ENCODE data around the gene AATF.
"Not testable (repeated sequence)": the region's sequence is repeated elsewhere in the genome, so short reads cannot be mapped to it uniquely, and the experiment has no call there.

The AATF gene

GRCh38 chr17:37047631-37048104 lies 98.9 kb downstream of the AATF start:
- peak; percentile 85 for DNase-seq (ENCODE audit: low spot score)

- DNase-seq (ENCODE audit: low spot score), result no peak
These were observed 100.1 kb downstream of the AATF start for GRCh38 chr17:37048811-37049210.

- no peak for DNase-seq (ENCODE audit: low spot score)
These were observed 102.2 kb downstream of the AATF start for GRCh38 chr17:37050920-37051319.

GRCh38 chr17:37051381-37051780 lies 102.6 kb downstream of the AATF start:
- DNase-seq (ENCODE audit: low spot score), result no peak

GRCh38 chr17:37051833-37052232 lies 103.1 kb downstream of the AATF start:
- DNase-seq (ENCODE audit: low spot score), result no peak

GRCh38 chr17:37052450-37052849 lies 103.7 kb downstream of the AATF start:
- DNase-seq (ENCODE audit: low spot score), result no peak

GRCh38 chr17:37054894-37055293 lies 106.1 kb downstream of the AATF start:
- DNase-seq (ENCODE audit: low spot score), result no peak

- DNase-seq (ENCODE audit: low spot score), result no peak
These were observed 107.9 kb downstream of the AATF start for GRCh38 chr17:37056622-37057021.

GRCh38 chr17:37059493-37059892 lies 110.7 kb downstream of the AATF start:
- no peak for DNase-seq (ENCODE audit: low spot score)

GRCh38 chr17:37060094-37060493 lies 111.3 kb downstream of the AATF start:
- no peak for DNase-seq (ENCODE audit: low spot score)

GRCh38 chr17:37060928-37061327 lies 112.2 kb downstream of the AATF start:
- no peak for DNase-seq (ENCODE audit: low spot score)

GRCh38 chr17:37062021-37062420 lies 113.3 kb downstream of the AATF start:
- DNase-seq (ENCODE audit: low spot score), result no peak

GRCh38 chr17:37064206-37064605 lies 115.5 kb downstream of the AATF start:
- no peak for DNase-seq (ENCODE audit: low spot score)

GRCh38 chr17:37064956-37065355 lies 116.2 kb downstream of the AATF start:
- DNase-seq (ENCODE audit: low spot score), result no peak

- DNase-seq (ENCODE audit: low spot score), result no peak
These were observed 117.0 kb downstream of the AATF start for GRCh38 chr17:37065486-37066321.

GRCh38 chr17:37066322-37067255 lies 117.8 kb downstream of the AATF start:
- DNase-seq (ENCODE audit: low spot score), result no peak

GRCh38 chr17:37067555-37068111 lies 118.9 kb downstream of the AATF start:
- no peak for DNase-seq (ENCODE audit: low spot score)

- no peak for DNase-seq (ENCODE audit: low spot score)
These were observed 119.5 kb downstream of the AATF start for GRCh38 chr17:37068266-37068665.

GRCh38 chr17:37069087-37069486 lies 120.3 kb downstream of the AATF start:
- no peak for DNase-seq (ENCODE audit: low spot score)

- DNase-seq (ENCODE audit: low spot score), result not testable (repeated sequence)
These were observed 124.7 kb downstream of the AATF start for GRCh38 chr17:37073464-37073863.

GRCh38 chr17:37079065-37079708 lies 130.4 kb downstream of the AATF start:
- DNase-seq (ENCODE audit: low spot score), result no peak

GRCh38 chr17:37079735-37080134 lies 131.0 kb downstream of the AATF start:
- DNase-seq (ENCODE audit: low spot score), result no peak

All from activated CD4-positive, alpha-beta T cell treated with anti-CD3 and anti-CD28 coated beads, Interleukin-2, Interleukin-4, amounts not matched to agents 100 ng/mL and 50 ng/mL, durations not matched to agents 16 hours and 8 hours (primary cell).